ENCODE measurements around the gene NHS.

Gene NHS

DNA sequence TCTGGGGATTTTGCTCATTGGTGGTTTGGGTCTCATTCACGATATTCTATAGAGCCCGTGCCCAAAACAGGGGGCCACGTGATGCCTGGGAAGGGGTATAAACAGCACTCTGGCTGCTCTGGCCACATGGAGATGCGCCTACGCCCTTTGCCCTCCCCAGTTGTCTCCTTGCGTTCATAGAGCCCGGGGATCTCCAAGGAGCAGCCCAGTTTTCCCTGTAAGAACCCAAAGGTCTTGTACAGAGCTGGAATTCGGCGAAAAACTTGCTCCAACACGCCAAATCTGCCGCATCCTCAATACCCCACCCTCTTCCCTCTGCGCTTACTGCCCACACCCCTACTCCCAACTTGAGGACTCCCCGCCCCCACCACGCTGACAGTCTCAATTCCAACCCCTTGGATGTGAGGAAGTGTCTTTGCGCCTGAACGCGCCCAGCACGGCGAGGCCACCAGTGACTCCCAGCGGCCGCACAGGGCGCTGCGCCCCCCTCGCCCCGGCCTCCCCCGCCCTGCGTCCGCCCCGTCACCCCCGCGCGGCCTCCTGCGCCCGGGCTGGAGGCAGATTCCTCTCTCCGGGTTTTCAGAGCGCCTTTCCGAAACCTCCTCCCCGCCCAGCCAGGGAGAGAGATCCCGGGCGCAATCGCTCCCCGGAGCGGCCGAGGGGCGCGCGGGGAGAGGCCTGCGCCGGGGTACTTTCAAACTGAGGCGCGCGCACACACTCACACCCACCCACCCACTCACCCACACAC lies at the start of gene NHS:
TSS of gene NHS (plus strand) at position 582 of the 748 bp plus-strand sequence. CDS start 558 bp downstream, outside the sequence.
- DNase-seq (ENCODE audit: low read depth in 1 of 2, low spot score in 1 of 2): no peak

GRCh38 chrX:17328837-17329236 lies 46.2 kb upstream of the NHS start:
- no peak for DNase-seq (ENCODE audit: low read depth in 1 of 2, low spot score in 1 of 2)

DNA sequence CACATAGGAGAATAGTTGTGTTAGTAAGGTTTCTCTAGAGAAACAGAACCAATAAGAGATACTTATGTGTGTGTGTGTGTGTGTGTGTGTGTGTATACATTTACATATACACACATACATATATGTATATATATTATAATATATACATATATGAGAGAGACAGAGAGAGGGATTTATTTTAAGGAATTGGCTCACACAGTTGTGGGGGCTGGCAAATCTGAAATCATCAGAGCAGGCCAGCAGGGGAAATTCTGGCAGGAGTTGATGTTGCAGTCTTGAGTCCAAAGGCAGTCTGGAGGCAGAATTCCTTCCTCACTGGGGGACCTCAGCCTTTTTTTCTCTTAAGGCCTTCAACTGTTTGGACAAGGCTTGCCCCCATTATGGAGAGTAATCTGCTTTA lies 38.6 kb upstream of the NHS start:
- no peak for DNase-seq (ENCODE audit: low read depth in 1 of 2, low spot score in 1 of 2)

GRCh38 chrX:17355976-17356375 lies 19.0 kb upstream of the NHS start:
- no peak for DNase-seq (ENCODE audit: low read depth in 1 of 2, low spot score in 1 of 2)

- no peak for DNase-seq (ENCODE audit: low read depth in 1 of 2, low spot score in 1 of 2)
These were observed 15.5 kb upstream of the NHS start for GRCh38 chrX:17359500-17359899.

GRCh38 chrX:17361620-17362019 lies 13.4 kb upstream of the NHS start:
- no peak for DNase-seq (ENCODE audit: low read depth in 1 of 2, low spot score in 1 of 2)

DNA sequence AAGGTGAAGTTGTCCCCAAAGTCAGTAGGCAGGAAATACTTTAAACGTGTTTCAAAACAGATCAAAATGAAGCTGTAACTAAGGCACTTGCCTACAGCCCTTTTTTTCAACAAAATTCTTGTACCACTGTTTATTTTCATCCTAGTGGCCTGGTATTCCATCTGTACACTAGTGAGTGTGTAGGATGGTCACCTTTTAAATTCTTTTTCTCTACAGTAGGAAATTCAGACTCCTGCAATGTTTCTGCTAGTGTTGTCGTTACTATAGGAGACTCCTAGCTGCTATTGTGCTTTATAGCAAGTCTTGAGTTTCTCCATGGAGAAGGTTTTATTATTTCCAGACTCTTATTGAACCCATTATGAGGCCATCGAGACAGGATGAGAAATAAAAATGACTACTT lies 7.0 kb upstream of the NHS start:
- no peak for DNase-seq (ENCODE audit: low read depth in 1 of 2, low spot score in 1 of 2)

DNA sequence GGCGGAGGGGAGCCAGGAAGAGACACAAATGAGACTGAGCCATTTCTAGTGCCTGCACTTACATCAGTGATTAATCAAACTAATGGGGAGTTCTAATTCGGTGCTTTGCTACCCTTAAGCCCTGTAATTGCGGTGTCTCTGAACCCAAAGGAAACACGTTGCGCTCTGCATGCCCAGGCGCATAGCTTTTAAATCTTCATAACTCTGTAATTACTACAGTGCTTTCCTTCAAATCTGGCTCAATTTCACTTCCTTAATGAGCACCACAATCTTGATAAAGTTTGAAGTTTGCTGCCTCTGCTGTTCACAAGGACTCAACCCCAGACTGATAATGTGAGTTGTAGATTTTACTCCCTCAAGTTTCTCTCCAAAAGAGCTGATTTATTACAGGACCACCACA lies 5.7 kb upstream of the NHS start:
- DNase-seq (ENCODE audit: low read depth in 1 of 2, low spot score in 1 of 2): no peak

- no peak for DNase-seq (ENCODE audit: low read depth in 1 of 2, low spot score in 1 of 2)
These were observed 4.8 kb upstream of the NHS start for GRCh38 chrX:17370191-17370590.

DNA sequence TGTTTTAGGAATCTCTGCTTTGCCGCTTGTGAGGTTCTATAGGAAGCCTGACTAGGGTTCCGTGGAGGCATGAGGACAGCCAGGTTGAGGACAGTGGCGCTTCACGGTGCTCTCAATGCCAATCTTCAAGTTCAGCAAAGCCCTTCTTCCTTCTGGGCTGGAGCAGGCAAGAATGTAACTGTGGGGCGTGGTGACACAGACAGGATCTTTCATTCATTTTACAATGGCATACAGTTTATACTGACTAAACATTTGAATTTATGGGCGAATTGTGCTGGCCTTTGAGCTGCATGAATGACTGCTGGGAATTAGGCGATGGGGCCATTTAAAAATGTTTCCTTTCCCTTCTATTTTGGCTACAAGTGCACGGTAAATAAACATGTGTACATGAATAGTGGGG lies 2.9 kb upstream of the NHS start:
- no peak for DNase-seq (ENCODE audit: low read depth in 1 of 2, low spot score in 1 of 2)

GRCh38 chrX:17373337-17373736 lies 1.7 kb upstream of the NHS start:
- DNase-seq (ENCODE audit: low read depth in 1 of 2, low spot score in 1 of 2): no peak

DNA sequence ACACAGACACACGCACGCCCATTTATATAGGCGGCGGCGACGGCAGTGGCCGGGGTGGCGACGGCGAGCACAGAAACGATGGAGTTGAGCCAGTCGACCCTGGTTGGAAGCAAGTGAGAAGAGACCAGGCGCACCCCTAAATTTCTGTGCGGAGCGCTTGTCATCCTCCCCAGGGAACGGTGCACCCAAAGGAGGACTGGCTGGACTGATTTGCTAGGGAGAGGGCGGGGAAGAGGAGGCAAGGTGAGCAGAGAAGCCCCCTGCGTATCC lies 302 bp downstream of the NHS start:
- DNase-seq (ENCODE audit: low read depth in 1 of 2, low spot score in 1 of 2): no peak

DNA sequence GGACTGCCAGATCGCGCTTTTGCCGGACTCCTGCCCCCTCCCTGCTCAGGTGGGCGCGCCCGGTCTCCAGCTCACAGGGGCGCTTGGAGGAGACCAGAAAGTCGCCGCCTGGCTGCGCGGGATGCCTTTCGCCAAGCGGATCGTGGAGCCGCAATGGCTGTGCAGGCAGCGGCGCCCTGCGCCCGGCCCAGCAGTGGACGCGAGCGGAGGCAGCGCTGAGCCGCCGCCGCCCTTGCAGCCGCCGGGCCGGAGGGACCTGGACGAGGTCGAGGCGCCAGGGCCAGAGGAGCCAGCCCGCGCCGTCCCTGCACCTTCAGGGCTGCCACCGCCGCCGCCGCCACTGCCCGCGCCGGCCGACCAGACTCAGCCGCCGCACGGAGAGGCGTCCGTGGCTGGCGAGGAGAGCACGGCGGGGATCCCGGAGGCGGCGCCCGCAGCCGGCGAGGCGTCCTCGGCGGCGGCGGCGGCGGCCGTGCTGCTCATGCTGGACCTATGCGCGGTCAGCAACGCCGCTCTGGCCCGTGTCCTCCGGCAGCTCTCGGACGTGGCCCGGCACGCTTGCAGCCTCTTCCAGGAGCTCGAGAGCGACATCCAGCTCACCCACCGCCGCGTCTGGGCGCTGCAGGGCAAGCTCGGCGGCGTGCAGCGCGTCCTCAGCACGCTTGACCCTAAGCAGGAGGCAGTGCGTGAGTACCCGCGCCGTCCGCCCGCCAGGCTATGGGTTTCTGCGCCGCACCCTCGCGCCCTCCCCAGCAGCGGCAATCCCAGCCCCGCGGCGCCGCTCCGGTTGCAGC lies 834 bp downstream of the NHS start:
- no peak for DNase-seq (ENCODE audit: low read depth in 1 of 2, low spot score in 1 of 2)

GRCh38 chrX:17376431-17377077 lies 1.6 kb downstream of the NHS start:
- DNase-seq (ENCODE audit: low read depth in 1 of 2, low spot score in 1 of 2): no peak

- DNase-seq (ENCODE audit: low read depth in 1 of 2, low spot score in 1 of 2): no peak
These were observed 2.2 kb downstream of the NHS start for GRCh38 chrX:17377091-17377717.

GRCh38 chrX:17377795-17378194 lies 2.8 kb downstream of the NHS start:
- peak in 1 of 2 donors; percentile 8 for DNase-seq (ENCODE audit: low read depth in 1 of 2, low spot score in 1 of 2)

DNA sequence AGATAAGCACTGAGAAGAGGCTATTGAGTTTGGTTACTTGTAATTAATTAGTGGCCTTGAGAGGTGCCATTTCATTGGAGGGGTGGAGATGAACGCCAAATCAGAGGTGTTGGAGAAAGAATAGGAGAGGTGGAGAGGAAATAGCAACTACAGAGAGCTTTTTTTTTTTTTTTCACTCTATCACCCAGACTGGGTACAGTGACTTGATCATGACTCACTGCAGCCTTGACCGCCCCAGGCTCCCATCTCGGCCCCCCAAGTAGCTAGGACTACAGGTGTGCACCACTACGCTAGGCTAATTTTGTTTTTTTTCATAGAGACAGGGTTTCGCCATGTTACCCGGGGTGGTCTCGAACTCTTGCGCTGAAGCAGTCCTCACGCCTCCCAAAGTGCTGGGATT lies 5.2 kb downstream of the NHS start:
- no peak for DNase-seq (ENCODE audit: low read depth in 1 of 2, low spot score in 1 of 2)

DNA sequence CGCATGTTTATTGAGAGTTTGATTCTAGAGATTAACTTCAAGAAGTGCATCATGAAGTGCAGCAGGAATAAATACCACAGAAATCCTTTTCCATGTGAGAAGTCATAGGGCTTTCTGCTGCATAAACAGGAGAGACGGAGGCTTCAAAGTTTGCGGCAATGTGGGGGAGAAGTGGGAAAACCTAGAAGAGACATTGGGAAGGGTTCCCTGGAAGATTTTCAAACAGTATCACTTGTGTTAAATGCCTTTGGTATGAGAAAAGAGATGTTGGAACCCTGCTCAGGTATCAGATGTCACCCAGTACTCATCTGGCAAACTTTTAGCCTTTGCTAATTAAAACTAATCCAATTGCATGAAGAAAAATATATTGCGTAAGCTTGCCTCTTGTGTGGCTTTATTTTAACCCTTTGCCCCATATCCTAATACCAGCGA lies 15.4 kb downstream of the NHS start:
- DNase-seq (ENCODE audit: low read depth in 1 of 2, low spot score in 1 of 2): no peak

GRCh38 chrX:17395154-17395553 lies 20.2 kb downstream of the NHS start:
- DNase-seq (ENCODE audit: low read depth in 1 of 2, low spot score in 1 of 2): no peak

DNA sequence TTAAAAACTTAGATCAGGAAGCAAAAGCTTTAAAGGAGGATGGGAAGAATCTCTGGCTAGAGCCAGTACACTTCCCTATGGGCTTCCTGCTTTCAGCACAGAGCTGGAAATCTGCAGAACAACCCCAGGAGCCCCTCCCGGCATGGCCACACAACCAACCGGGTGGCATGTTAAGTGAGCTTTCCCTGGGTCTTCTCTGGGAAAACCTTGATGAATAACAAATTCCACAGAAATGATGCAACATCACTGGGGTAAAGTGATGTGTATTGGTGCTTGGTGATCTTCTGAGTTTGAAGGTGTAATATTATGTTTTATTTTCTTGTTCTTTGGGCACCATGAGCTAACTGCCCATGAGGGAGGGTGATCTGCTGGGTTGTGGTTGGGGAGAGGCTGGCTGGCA lies 22.1 kb downstream of the NHS start:
- DNase-seq (ENCODE audit: low read depth in 1 of 2, low spot score in 1 of 2): no peak

DNA sequence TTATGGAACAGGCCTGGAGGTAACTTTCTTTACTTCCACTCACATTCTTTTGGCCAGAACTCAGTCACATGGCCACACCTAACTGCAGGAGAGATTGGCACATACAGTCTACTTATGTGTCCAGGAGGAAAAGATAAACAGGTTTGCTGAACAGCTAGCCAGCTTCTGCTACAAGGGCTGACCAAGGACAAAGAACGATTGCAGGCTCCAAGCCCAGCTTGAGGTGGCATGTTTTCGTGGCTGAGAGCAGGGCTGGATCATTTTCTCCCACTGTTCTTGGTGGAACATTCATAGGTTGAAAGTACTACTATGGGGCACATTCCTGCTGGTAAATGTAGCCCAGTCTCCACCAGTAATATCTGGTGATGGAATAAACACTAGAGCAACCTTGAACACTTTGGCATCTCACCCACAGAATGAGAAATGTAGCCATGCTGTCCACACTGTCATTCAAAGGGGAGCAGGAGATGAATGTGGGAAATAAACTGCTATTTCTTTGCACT lies 28.2 kb downstream of the NHS start:
- no peak for DNase-seq (ENCODE audit: low read depth in 1 of 2, low spot score in 1 of 2)

- no peak for DNase-seq (ENCODE audit: low read depth in 1 of 2, low spot score in 1 of 2)
These were observed 29.0 kb downstream of the NHS start for GRCh38 chrX:17403972-17404371.
